Astrocyte (in vitro differentiated cells and primary cell): ENCODE measurements around the gene FRRS1. TPM values are rescaled to one million over a fixed set of nuclear protein-coding genes. Genes with fewer than 3 reads are reported as not detected.

ENCODE experiments used
- DNase-seq: peaks from one replicate; pipeline ENCODE4 v3.0.0-alpha.2; 2010; ENCODE audit warnings: low read depth
- FAIRE-seq: peaks from 2 replicates; lab custom pipeline; 2011; peaks lifted over from hg19 to GRCh38; lab: Jason Lieb, UNC
- H2AFZ ChIP-seq: 2 replicates; pipeline ENCODE4 v1.6.0; 2012; ENCODE audit warnings: low read depth, low read length, inconsistent platforms
- H3K27ac ChIP-seq: 2 replicates; pipeline ENCODE4 v1.5.1; 2011; ENCODE audit warnings: low read depth, low read length, inconsistent platforms
- H3K27me3 ChIP-seq: 2 replicates; pipeline ENCODE4 v1.6.0; 2011; ENCODE audit warnings: low read length, inconsistent platforms; ENCODE audit not compliant: insufficient read depth
- H3K36me3 ChIP-seq: 2 replicates; pipeline ENCODE4 v1.5.1; 2011; ENCODE audit warnings: low read length, inconsistent platforms; ENCODE audit not compliant: insufficient read depth
- H3K4me1 ChIP-seq: 2 replicates; pipeline ENCODE4 v1.5.1; 2011; ENCODE audit warnings: low read length, inconsistent platforms; ENCODE audit not compliant: insufficient read depth
- H3K4me2 ChIP-seq: 2 replicates; pipeline ENCODE4 v1.6.0; 2012; ENCODE audit warnings: low read length, inconsistent platforms
- H3K4me3 ChIP-seq: 2 replicates; pipeline ENCODE4 v1.5.1; 2011; ENCODE audit warnings: low read depth, mild to moderate bottlenecking, low read length, inconsistent platforms; ENCODE audit not compliant: insufficient read depth
- H3K79me2 ChIP-seq: 2 replicates; pipeline ENCODE4 v1.6.0; 2012; ENCODE audit warnings: mild to moderate bottlenecking, low read length, inconsistent platforms; ENCODE audit not compliant: insufficient read depth
- H3K9ac ChIP-seq: 2 replicates; pipeline ENCODE4 v1.6.0; 2012; ENCODE audit warnings: mild to moderate bottlenecking, low read length, inconsistent platforms
- H3K9me3 ChIP-seq: 2 replicates; pipeline ENCODE4 v1.5.1; 2012; ENCODE audit warnings: low read depth, mild to moderate bottlenecking, low read length, inconsistent platforms; ENCODE audit not compliant: insufficient read depth
- H4K20me1 ChIP-seq: 2 replicates; pipeline ENCODE4 v1.6.0; 2012; ENCODE audit warnings: low read length, inconsistent platforms; ENCODE audit not compliant: insufficient read depth
- H3K27ac Mint-ChIP-seq: one replicate; pipeline ENCODE4 v1.8.0; 2021; ENCODE audit warnings: mild to moderate bottlenecking, mixed read lengths; ENCODE audit not compliant: unreplicated experiment
- H3K27me3 Mint-ChIP-seq: one replicate; pipeline ENCODE4 v1.8.0; 2021; ENCODE audit warnings: low read depth, mixed read lengths; ENCODE audit not compliant: unreplicated experiment
- H3K36me3 Mint-ChIP-seq: one replicate; pipeline ENCODE4 v1.8.0; 2021; ENCODE audit warnings: low read depth, mixed read lengths; ENCODE audit not compliant: unreplicated experiment
- H3K4me1 Mint-ChIP-seq: one replicate; pipeline ENCODE4 v1.8.0; 2021; ENCODE audit warnings: low read depth, mixed read lengths; ENCODE audit not compliant: unreplicated experiment
- H3K4me3 Mint-ChIP-seq: one replicate; pipeline ENCODE4 v1.8.0; 2021; ENCODE audit warnings: mild to moderate bottlenecking, moderate library complexity, mixed read lengths; ENCODE audit not compliant: unreplicated experiment
- H3K9me3 Mint-ChIP-seq: one replicate; pipeline ENCODE4 v1.8.0; 2021; ENCODE audit warnings: mild to moderate bottlenecking, mixed read lengths; ENCODE audit not compliant: unreplicated experiment
- EZH2 ChIP-seq: IDR thresholded peaks from 2 replicates; pipeline ENCODE4 v1.6.1; 2012; ENCODE audit warnings: mild to moderate bottlenecking, low read length, inconsistent platforms; ENCODE audit not compliant: insufficient read depth
- total RNA-seq: library from RNA; stranded (reverse); gene quantifications from 2 replicates; pipeline ENCODE4 v1.2.1, GENCODE V29; 2021
- TF ChIP-seq, protein P1 (sequence below): IDR thresholded peaks from 2 replicates; pipeline ENCODE4 v1.5.1; 2011; ENCODE audit warnings: low read depth, mild to moderate bottlenecking, inconsistent platforms, low read length, moderate library complexity; ENCODE audit not compliant: insufficient read depth

Gene FRRS1
- total RNA-seq, 1 donor from 2014 or later: 4.5 TPM

DNA sequence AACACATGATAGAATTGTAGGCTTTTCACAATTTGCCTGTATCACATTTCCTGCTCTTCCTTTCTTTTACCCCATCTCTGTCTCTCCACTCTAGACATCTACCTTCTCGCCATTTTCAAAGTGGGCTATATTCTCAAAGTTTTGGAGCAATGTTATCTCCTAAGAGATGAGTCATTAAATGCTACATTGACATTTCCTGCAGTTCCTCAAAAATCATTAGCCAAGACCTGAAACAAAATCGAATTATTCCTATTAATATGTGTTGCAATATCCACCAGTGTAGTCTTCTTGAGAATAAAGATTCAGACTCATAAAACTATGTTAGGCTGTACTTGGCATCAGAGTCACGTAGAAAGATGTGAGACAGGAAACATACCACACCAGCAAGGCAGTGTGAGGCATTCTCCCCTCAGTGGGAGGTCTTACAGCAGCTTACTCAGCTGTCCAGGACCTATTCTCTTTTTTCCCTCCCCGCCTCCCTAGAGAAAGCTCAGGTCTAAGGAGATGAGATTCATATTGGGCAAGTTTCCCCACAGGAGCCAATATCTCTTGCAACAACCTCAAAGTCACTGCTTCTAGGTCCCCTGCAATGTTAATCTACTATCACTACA, 38.8 kb downstream of the FRRS1 start:
- Histone ChIP-seq H4K20me1 (no peaks in the 10 kb centered on the region), H3K36me3 (no peaks in the 10 kb centered on the region), H3K4me3 (no peak overlapping the region), H3K79me2 (no peaks in the 10 kb centered on the region), H3K9ac (no peak overlapping the region), H2AFZ (peak overlapping the region; percentile 14), H3K27me3 (peaks cover 2% of the 10 kb centered on the region), H3K4me1 (peaks cover 8% of the 10 kb centered on the region), H3K9me3 (no peaks in the 10 kb centered on the region), H3K27ac (peak overlapping the region; percentile 25), H3K4me2 (peak overlapping the region; percentile 45)
- Mint-ChIP-seq H3K27me3 (no peaks in the 10 kb centered on the region), H3K4me1 (peaks cover 13% of the 10 kb centered on the region), H3K27ac (peak overlapping the region; percentile 30), H3K9me3 (no peaks in the 10 kb centered on the region), H3K36me3 (no peaks in the 10 kb centered on the region), H3K4me3 (no peak overlapping the region)
- TF ChIP-seq, protein P1, sequence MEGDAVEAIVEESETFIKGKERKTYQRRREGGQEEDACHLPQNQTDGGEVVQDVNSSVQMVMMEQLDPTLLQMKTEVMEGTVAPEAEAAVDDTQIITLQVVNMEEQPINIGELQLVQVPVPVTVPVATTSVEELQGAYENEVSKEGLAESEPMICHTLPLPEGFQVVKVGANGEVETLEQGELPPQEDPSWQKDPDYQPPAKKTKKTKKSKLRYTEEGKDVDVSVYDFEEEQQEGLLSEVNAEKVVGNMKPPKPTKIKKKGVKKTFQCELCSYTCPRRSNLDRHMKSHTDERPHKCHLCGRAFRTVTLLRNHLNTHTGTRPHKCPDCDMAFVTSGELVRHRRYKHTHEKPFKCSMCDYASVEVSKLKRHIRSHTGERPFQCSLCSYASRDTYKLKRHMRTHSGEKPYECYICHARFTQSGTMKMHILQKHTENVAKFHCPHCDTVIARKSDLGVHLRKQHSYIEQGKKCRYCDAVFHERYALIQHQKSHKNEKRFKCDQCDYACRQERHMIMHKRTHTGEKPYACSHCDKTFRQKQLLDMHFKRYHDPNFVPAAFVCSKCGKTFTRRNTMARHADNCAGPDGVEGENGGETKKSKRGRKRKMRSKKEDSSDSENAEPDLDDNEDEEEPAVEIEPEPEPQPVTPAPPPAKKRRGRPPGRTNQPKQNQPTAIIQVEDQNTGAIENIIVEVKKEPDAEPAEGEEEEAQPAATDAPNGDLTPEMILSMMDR: no peak
- TF ChIP-seq EZH2: no peak
- FAIRE-seq (peak; percentile 72), DNase-seq (peak; percentile 78)

DNA sequence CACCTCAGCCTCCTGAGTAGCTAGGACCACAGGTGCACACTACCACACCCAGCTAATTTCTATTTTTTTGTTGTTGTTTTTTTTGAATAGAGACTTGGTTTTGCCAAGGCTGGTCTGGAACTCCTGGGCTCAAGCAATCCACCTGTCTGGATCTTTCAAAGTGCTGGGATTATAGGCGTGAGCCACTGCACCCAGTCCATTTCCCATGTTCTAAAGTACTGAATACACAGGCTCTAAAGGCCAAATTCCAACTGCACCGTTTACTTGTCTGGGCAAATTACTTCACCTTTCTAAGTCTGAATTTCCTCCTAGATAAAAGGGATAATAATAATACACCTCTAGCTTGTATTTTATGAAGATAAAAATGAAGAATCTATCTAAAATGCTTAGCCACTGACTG, 39.6 kb downstream of the FRRS1 start:
- H4K20me1 ChIP-seq: no peaks in the 10 kb centered on the region
- no peaks in the 10 kb centered on the region for H3K9me3 Mint-ChIP-seq
- H3K36me3 Mint-ChIP-seq: no peaks in the 10 kb centered on the region
- no peaks in the 10 kb centered on the region for H3K27me3 Mint-ChIP-seq
- no peak for DNase-seq
- peaks cover 8% of the 10 kb centered on the region for H3K4me1 ChIP-seq
- H3K4me3 Mint-ChIP-seq: no peak overlapping the region
- peaks cover 2% of the 10 kb centered on the region for H3K27me3 ChIP-seq
- TF ChIP-seq, protein P1: no peak
- no peak for TF ChIP-seq EZH2
- H3K27ac Mint-ChIP-seq: no peak overlapping the region
- no peaks in the 10 kb centered on the region for H3K9me3 ChIP-seq
- FAIRE-seq: no peak
- no peak overlapping the region for H2AFZ ChIP-seq
- no peak overlapping the region for H3K4me2 ChIP-seq
- no peak overlapping the region for H3K4me3 ChIP-seq
- H3K27ac ChIP-seq: no peak overlapping the region
- H3K79me2 ChIP-seq: no peaks in the 10 kb centered on the region
- H3K36me3 ChIP-seq: no peaks in the 10 kb centered on the region
- peaks cover 13% of the 10 kb centered on the region for H3K4me1 Mint-ChIP-seq
- H3K9ac ChIP-seq: no peak overlapping the region

DNA sequence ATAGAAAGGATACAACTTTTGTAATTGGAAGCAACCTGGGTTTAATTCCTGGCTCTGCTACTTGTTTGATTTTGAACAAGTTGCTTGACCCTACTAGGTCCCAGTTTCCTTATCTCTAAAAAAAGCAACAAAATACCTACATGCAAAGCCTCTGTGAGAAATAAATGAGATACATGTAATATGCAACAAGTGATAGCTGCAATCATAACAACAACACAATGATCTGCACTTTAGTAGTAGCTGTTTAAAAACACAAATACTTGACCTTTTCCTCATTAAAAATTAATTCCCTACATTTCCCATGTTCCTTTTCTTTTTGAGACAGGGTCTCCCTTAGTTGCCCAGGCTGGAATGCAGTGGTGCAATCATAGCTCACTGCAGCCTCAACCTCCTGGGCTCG, 40.0 kb downstream of the FRRS1 start:
- DNase-seq: no peak
- Histone ChIP-seq H4K20me1 (no peaks in the 10 kb centered on the region), H3K27ac (no peak overlapping the region), H3K4me3 (no peak overlapping the region), H3K9ac (no peak overlapping the region), H3K4me1 (peaks cover 8% of the 10 kb centered on the region), H3K4me2 (no peak overlapping the region), H3K9me3 (no peaks in the 10 kb centered on the region), H3K27me3 (peaks cover 2% of the 10 kb centered on the region), H3K79me2 (no peaks in the 10 kb centered on the region), H2AFZ (no peak overlapping the region), H3K36me3 (no peaks in the 10 kb centered on the region)
- no peaks in the 10 kb centered on the region for H3K27me3 Mint-ChIP-seq
- no peak overlapping the region for H3K4me3 Mint-ChIP-seq
- FAIRE-seq: no peak
- H3K9me3 Mint-ChIP-seq: no peaks in the 10 kb centered on the region
- no peaks in the 10 kb centered on the region for H3K36me3 Mint-ChIP-seq
- TF ChIP-seq EZH2: no peak
- TF ChIP-seq, protein P1: no peak
- no peak overlapping the region for H3K27ac Mint-ChIP-seq
- H3K4me1 Mint-ChIP-seq: peaks cover 13% of the 10 kb centered on the region
